HG03432 (cell line): Measurements from ENCODE around the gene PKM.

Experiments
- ATAC-seq: cut with Tn5 transposase; IDR thresholded peaks from one replicate; pipeline ENCODE4 v1.9.1; 2021; ENCODE audit warnings: mild to moderate bottlenecking, moderate library complexity; ENCODE audit not compliant: unreplicated experiment

PKM gene

DNA sequence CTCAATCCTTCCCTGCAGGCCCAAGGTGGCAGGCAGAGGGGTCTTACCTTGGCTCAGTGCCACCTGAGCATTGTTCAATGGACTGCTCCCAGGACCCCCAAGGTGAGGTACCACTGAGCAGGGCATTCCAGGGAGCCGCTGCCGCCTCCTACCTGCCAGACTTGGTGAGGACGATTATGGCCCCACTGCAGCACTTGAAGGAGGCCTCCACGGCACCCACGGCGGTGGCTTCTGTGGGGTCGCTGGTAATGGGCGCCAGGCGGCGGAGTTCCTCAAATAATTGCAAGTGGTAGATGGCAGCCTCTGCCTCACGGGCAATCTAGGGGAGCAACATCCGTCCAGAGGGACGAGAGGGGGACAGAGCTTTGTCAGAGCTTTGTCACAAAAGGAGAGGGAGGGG is 28.7 kb downstream of the PKM start:
- ATAC-seq, result no peak

DNA sequence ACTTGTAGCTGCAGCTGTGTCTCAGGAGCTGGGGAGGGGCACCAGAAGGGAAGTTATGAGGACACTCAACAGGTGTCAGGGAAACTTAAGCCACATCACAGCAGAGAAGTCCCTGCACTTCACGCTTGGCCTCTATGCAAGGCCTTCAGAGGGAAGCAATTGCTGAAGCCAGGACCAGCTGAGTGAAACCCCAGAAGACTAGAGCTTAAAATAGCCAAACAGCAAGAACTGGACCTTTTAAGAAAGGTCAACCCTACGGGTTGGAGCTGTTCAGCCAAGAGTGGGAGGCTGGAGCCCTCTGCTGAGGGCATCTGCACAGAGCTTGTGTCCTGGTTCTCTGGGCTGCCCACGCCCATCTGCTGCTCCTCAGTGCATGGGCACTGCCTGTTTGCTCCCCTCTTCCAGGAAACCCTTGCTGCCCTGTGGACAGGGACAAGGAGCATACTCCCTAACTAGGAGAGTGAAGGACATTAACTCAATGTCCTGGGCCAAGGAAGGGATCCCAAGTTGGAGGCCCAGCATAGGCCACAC is 29.5 kb downstream of the PKM start:
- ATAC-seq, result no peak

DNA sequence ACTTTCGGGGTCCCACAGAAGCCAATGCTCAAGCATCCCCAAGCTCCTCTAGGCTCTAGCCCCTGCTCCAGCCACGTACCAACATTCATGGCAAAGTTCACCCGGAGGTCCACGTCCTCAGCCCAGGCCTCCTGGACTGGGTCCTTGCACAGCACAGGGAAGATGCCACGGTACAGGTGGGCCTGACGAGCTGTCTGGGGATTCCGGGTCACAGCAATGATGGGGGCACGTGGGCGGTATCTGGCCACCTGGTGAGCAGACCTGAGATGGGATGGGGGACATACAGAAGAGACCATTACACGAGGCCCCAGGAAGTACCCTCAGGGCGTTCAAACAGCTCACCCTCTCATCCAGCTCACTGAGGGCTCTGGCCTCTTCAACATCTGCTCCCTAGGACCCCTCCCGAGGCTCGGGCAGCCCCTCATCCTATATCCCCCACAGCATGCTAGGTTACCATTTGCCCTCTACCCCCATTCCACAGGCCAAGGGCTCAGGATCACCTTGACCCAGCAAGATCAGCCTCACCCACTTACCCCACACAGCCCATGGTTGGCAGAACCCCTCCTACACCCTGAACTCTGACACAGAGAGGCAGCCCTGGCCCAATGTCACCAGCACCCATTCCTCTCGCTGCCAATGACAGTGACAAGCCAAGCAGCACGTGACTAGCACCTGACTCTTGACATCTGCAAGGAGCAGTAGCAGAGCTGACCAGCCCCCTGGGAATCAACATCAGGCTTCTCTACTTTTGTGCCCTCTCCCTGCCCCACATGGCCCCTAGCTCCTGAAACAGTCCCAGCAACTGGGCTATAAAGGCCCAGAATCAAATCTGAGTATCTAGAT is 30.4 kb downstream of the PKM start:
- no peak for ATAC-seq

DNA sequence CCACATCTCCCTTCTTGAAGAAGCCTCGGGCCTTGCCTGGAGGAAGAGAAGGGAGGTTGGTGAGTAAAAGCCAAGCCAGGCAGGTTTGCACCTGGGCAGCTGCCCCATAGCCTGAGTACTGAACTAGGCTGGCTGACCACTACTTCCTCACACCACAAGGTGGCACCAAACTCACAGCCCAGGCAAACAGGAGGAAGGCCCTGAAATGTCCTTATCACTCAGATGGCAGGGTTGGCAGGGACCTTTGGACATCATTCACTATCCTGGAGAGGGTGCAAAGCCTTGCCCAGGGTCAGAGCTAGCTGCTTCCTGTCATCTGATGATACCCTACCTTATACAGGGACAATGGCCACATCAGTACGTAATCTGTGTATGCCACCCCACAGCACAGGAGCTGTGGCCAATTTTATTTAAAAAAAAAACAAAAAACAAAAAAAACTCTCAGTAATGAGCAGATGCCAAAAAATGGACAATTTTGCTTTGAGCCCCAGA is 31.2 kb downstream of the PKM start:
- no peak for ATAC-seq

DNA sequence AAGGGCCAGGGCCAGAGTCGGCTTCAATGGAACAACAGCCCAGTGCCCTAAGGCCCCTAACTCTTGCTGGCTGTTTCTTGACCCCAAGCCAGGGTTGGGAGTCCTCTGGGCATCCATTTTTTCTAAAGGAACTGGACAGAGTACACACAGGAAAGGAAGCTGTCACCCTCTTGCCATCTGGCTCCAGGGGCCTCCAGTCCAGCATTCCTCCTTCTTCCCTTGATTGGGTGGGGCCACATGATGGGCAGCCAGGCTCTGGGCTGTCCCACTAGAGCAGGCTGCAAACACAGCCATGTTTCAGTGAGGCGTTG is 31.8 kb downstream of the PKM start:
- ATAC-seq, result no peak

DNA sequence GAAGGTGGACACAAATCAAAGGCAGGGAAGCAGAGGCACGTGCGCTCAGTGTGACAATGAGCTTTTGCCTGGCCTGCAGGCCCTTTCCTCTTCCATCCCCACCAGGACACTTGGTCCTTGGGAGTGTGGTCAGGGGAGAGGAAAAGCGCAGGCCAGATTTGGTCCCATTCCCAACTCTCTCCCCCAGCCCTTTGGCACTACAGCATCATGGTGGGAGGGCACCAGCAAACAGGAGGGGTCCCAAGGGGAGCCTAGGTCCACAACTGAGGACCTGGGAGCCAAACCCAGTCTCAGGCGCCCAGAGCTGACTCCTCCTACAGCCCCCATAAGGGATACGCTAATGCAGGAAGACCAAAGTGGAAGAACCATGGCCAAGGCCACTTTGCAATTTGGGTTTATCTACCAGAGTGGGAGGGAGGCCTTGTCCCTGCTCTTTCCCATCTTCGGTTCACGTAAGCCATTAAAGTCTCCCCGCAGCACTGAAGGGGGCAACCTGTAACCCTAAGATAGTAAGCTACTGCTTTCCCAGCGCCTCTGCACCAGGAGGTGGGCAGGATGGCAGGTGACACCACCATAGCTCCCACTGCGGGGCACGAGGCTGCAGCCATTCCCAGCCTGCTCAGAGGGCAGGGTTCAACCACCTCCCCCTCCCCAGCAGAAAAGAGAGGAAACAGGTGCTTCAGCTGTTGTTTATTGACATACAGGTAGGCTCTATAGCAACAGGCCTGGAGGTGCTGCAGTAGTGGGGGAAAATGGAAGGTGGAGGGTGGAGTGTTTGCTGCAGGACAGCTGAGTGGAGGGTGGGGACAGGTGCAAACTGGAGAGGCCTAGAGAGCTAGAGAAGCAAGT is 32.4 kb downstream of the PKM start:
- ATAC-seq, result no peak

DNA sequence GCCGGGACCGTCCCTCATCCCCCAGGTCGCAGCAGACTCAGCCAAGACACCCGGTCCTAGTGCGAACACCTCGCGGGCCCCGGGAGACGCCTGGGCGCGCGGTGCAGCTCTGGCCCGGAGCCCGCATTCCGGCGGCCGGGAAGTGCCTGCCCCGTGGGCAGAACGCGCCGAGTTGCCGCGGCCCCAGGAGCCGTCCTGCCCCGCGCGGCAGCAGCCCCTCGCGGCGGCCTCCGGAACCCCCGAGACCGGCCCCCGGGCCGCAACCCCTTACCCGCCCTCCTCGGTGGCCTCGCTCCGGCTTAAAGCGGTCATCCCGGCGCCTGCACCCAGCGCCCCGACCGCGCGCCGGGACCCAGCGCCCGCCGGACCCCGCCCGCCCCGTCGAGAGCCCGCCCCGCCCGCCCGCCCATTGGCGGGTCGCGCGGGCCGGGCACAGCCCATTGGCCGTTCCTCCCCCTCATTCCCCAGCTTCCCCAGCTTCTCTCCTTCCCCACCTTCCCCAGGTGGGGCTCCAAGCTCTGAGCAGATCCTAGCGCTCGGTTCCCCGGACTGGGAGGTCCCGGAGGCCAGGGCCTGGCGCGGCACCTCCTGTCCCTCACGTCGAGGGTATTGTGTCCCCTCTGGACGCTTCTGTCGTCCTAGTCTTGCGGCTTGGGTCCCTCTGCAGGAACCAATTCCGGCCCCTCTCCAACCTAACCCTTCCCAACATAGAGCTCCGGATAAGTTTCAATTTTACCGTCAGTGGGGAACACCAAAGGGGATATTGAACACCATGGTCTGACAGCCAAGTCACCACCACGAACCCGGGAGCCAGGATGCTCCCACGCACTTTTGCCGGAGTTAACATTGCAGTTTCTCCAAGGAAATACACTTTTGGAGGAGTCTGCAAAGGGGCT is 33.3 kb downstream of the PKM start, which contains the start of gene GRAMD2A:
GRAMD2A (minus strand) TSS at position 328 of the 896 bp plus-strand sequence.
- ATAC-seq, result peak; percentile 51

DNA sequence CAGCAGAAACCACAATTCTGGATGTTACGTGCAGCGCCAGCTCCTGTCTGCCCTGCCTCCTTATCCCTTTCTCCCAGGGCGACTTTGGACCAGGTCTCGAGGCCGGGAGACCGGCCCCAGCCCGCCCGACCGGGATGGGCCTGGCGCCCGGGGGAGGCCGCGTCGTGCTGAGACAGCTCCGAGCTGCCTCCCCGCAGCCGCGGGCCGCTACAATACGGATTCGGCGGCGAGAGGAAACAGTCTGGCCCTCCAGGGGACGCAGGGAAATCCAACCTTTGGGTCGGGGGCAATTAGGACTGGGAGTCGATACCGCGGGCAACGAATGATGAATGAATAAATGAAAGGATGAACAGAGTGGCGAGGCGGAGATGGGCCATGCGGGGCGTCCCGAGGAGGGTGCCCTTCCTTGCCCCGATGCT is 33.9 kb downstream of the PKM start:
- ATAC-seq, result no peak

DNA sequence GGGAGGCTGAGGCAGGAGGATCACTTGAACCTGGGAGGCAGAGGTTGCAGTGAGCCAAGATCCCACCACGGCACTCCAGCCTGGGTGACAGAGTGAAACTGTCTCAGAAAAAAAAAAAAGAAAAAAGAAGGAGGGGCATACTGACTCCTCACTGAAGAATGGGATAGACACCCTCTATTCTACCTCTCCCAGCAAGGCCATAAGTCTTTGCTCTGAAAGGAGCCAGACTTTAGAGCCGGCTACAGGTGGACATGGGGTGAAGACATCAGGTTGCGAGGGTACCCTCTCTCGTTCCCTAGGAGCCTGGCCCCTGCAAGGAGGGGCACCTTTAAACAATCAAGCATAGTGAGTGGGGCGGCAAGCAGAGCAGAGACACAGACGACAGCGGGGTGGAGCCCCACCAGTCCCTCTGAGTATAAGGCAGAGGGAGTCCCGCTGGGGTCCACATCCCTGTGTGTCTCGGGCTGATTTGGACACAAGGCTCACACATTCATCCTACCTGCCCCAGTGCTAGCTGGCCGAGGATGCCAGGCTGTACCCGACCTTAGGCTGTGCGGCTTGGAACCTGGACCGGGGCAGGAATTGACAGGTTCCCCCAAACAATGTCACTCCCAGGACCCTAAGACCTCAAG is 34.5 kb downstream of the PKM start:
- ATAC-seq, result no peak

DNA sequence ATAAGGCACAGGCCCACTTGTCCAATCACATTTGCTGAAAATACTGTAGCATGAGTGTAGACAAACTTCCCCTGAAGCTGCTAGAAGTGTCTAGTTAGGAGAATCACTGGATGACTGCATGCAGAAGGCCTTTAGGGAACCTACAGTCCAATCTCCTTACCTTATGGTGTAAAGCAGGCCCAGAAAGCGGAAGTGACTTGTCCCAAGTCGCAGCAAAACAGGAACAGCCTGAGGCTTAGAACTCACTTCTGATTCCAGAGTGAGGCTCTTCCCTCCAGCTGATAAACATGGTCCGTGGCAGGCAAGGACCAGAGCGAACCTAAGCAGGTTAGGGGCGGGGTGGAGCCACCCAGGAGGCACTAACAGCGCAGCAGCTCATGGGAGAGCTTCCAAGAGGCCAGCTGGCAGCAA is 35.9 kb downstream of the PKM start:
- no peak for ATAC-seq

DNA sequence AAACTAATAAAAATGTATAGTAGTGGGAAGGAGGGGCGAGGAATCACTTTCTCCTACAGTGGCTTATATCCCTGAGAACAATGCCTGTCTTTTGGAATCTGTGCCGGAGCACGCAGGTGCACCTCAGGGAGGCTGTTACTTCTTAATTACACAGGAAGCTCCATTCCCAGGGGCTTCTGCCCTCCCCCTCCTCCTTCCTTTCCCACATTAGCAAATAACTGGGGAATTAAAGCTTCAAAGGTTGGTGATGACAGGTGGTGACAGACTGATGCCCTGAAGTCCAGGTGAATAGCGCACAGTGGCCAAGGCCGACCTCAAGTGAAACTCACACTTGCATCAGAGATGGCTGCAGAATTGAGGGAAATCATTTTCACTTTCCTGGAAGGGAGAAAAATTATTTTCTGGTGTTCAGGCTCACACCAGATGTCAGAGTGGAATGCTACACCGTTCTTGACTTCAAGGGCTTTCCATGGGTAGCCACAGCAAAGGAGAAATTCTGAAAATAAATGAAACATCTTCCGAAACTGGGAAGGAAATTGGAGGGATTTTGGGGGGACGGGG is 37.1 kb downstream of the PKM start:
- no peak for ATAC-seq

DNA sequence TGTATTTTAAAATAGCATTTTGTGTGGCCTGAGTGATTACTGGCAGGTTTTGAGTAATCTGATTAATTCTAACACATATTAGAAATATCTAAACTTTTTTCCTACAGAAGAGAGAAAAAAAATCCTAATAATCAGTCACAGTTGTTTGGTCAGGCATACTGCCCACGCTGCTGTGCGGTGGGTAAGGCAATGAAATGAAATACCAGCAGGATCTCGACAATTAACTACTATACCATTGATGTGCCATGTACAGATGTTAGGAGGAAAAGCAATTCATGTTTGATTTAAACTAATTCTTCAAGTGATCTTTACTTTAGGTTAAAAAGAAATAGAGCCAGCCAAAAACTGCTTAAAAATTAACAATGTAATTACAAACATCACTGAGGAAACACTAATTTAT is 38.6 kb downstream of the PKM start:
- ATAC-seq, result no peak

DNA sequence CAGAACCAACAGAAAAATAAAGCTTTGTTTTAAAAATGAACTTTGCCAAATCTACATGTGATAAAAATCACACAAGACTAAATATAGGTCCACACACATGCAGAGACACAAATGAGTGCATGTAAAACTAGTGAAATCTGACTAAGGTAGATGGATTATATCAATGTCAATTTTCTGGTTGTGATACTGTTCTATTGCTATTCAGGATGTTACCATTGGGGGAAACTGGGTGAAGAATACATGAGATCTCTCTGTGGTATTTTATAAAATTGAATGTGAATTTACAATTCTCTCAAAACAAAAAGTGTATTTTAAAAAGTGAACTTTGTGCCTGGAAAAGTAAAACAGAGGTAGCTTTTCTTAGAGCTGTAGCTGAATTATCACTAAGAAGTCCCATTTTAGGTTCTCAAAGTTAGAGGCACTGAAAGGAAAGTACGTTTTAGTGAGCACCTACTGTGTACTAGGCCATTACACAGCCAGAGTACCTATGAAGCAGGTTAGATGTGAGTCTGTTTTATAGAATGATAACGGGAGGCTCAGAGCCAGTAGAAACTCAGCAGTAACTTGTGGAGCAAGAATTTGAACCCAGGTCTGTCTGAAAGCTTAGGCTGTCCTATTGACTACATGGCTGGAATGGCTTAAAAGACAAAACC is 41.6 kb downstream of the PKM start:
- ATAC-seq, result no peak

DNA sequence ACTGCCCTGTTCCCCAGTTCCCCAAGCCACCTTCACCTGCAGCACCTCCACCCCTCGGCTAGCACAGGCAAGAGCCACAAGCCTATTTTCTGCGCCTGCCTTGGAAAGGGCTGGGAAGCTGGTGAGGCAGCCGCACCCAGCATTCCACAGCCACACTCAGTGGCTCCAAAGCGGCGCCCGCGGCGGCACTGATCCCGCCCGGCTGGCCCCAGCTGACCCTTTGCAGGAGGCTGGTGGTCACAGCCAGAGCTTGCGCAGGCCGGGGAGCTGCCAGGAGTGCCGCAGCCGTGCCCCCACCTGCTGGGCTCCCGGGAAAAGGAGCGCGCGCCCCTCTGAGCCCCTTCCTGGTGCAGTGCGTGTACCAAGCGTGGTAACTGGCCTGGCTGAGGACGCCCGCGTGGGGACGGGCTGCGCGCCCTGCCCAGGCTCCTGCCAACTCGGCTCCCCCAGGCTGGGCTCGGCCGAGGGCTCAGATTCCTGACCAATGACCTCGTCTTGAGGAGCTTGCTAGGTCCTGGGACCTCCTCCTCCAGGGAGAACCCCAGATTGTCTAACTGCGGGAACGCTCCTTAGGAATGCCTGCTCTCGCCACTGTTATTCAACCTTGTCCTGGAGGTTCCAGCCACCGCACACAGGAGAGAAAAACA is 46.7 kb downstream of the PKM start:
- ATAC-seq, result no peak

DNA sequence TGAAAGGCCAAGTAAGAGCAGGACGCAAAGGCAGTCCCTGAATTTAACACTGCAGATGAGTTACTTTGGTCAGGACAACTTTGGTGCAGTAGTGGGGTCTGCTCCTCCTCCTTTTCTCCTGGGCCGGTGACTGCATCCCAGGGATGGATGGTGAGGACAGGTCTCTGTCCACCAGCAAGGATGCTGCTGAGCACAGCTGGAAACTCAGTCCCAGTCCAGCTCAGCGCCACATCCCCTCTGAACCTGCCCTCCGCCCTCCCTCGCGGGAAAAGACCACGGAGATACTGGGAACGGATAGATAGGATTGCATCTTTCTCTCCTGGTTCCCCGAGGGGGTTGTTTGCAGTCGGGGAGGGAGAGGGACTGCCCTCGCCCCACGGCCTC is 47.2 kb downstream of the PKM start:
- ATAC-seq, result no peak

DNA sequence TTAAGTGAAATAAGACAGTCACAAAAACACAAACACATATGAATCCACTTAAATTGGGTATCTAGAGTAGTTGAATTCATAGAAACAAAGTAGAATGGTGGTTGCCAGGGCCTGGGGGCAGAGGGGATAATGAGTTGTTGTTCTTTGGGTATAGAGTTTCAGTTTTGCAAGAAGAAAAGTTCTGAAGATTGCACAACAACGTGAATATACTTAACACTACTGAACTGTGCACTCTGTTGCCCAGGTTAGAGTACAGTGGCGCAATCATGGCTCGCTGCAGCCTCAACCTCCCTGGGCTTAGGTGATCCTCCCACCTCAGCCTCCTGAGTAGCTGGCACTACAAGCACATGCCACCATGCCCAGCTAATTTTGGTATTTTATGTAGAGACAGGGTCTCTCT is 48.3 kb downstream of the PKM start:
- ATAC-seq, result no peak

DNA sequence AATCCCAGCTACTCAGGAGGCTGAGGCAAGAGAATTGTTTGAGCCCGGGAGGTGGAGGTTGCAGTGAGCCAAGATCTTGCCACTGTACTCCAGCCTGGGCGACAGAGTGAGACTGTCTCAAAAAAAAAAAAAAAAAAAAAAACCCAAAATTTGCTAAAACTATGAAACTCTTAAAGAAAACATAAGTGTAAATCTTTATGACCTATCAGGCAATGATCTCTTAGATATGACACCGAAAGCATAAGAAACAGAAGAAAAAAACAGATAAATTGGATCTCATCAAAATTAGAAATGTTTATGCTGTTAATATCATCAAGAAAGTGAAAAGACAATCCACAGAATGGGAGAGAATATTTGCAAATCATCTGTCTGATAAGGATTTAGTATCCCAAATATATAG is 48.7 kb downstream of the PKM start:
- no peak for ATAC-seq

DNA sequence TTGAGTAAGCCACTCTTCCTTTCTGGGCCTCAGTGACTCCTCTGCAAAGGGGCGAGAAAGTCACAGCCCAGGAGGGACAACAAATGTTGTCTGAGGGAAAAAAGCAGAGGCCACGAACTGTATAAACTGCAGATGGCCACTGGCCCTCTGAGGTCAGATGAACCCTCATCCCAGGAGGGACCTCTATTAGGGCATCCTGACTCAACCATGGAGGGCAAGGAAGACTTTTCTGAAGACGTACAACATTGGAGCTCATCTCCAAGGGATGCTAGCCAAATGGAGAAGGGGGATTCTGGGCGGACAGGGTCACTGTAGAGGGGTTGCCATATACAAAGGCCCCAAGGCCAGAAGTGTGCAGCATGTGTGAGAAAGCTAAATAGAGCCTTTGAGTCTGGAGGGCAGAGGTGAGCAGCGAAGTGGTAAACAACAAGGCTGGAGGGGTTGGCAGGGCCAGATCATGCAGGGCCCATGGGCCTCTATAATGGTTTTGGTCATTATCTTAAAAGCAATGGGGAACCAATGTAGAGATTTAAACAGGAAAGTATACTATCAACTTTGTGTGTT is 50.1 kb downstream of the PKM start:
- ATAC-seq, result no peak
